NCI-H1105 (cell line): Measurements from ENCODE around the gene NMNAT2.

ENCODE experiments used
- DNase-seq: peaks from one replicate; lab custom pipeline; 2025; lab: John Stamatoyannopoulos, UW

The NMNAT2 gene

DNA sequence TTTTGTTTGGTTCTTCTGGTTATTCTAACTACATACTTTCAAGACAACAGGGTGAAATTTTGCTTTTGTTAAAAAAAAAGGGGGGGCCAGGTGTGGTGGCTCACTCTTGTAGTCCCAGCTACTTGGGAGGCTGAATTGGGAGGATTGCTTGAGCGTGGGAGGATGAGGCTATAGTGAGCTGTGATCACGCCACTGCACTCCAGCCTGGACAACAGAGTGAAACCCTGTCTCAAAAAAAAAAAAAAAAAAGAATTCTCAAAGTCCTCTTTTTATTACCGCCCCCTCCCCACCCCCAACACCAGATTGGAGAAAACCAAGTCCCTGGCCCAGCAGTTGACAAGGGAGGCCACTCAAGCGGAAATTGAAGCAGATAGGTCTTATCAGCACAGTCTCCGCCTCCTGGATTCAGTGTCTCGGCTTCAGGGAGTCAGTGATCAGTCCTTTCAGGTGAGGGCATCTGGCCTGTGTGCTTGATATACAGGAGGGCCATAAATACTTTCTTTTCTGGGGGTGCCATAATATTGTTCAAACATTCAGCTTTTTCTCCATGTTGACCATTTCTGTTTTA, 181.9 kb downstream of the NMNAT2 start:
- no peak for DNase-seq

- DNase-seq = no peak
These were observed 182.7 kb downstream of the NMNAT2 start for GRCh38 chr1:183235503-183235902.

GRCh38 chr1:183234660-183235476, 183.3 kb downstream of the NMNAT2 start:
- DNase-seq = peak; percentile 22

- no peak for DNase-seq
These were observed 185.1 kb downstream of the NMNAT2 start for GRCh38 chr1:183233113-183233512.

DNA sequence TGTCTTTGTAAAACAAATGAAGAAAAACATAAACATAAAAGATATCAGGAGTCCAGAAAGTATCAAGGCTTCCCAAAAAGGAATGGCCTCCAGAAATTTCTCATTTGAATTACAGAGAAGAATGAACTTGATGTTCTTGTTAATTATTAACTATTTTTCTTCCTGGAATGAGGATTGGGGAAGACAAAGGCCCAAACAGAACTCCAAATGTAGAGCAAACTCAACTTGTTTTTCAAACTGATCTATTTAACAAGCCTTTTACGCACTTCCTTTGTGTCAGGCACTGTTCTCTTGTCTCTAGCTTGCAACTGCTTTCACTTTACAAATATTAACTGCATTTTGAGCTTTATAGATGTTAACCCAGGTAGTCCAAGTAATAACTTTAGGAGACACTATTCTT, 186.6 kb downstream of the NMNAT2 start:
- DNase-seq = no peak

GRCh38 chr1:183230413-183230812, 187.8 kb downstream of the NMNAT2 start:
- DNase-seq = no peak

DNA sequence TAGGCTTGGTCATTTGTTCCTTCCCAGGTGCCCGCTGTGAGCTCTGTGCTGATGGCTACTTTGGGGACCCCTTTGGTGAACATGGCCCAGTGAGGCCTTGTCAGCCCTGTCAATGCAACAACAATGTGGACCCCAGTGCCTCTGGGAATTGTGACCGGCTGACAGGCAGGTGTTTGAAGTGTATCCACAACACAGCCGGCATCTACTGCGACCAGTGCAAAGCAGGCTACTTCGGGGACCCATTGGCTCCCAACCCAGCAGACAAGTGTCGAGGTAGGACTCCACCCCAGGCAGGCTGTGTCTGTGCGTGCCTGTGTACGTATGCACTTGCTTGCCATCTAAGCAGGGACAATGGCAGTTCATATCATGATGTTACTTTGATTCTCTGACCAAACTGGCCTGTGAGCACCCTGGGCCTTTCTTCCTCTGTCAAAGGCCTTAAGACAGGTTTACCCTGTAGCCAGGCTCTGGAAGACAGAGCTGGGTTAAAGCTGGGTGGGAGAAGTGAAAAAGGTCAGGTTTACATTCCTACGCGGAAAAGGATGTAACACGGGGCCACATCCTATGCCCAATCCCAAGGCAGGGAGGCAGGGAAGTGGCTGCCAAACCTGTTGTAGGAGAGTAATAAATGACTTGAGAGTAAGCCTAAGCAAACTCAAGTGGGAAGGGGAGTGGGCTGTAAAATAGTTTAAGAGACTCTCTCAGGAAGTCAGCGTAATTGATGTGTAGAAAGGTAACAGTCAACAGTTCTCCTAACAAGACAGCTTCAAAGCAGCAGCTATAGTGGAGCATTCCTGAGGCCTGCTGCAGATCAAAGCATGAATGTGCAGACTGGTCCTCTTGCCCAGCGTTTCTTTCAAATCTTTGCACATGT, 189.6 kb downstream of the NMNAT2 start:
- DNase-seq = no peak

GRCh38 chr1:183227422-183228346, 190.5 kb downstream of the NMNAT2 start:
- DNase-seq = peak; percentile 22

DNA sequence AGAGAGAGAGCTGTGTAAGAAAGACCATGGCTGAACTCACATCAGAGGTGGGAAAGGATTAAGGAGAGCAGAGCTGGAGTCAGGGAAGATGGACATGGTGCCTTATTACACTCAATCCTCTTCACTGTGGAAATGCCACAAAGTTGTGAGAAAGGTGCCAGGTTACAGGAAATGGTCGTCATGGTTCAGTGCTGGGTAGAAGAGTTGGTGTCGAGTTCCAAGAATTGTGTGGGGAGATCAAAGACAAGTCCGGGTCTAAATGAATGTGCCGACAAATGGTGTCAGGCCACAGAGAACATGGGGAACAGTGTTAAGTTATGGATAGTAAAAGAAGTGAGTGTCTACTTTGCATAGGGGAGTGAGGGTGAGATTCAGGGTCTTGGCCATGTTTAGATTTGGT, 191.2 kb downstream of the NMNAT2 start:
- DNase-seq = no peak

DNA sequence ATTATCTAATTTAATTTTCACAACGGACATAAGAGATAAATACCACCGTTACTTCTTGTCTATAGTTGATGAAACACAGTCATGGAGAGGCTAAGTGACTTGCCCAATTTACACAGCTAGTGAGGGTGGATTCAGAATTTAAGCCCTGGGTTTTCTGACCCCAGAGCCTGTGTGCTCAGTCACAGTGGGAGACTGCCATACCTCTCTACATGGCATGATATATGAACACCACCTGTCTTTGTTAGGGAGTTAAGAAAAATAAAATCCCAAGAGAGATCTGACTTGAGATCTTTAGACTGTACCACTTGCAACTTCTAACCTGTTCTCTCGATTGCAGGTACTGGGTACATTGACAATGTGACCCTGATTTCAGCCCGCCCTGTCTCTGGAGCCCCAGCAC, 191.8 kb downstream of the NMNAT2 start:
- no peak for DNase-seq

DNA sequence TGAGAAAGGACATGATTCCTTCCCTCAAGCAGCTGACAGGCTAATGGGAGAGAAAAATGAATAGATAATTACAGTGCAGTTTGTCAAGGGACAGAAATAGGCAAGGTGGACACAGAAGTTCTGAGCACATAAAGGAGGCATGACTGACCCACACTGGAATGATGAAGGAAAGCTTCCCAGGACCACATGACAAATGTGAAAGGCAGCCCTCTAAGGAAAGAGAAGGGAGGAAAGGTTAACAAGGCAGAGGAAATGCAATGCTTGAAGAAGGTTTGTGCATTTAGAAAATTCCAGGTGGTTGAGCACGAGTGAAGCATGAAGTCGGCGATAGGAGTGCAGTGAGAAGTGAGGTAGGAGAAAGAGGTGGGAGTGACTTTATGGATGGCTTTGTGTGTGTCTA, 194.7 kb downstream of the NMNAT2 start:
- DNase-seq = no peak

- no peak for DNase-seq
These were observed 195.3 kb downstream of the NMNAT2 start for GRCh38 chr1:183222909-183223308.

- DNase-seq = no peak
These were observed 198.6 kb downstream of the NMNAT2 start for GRCh38 chr1:183219616-183220009.

GRCh38 chr1:183218971-183219615, 199.1 kb downstream of the NMNAT2 start:
- peak; percentile 63 for DNase-seq

- DNase-seq = peak; percentile 67
These were observed 200.1 kb downstream of the NMNAT2 start for GRCh38 chr1:183218027-183218618.

DNA sequence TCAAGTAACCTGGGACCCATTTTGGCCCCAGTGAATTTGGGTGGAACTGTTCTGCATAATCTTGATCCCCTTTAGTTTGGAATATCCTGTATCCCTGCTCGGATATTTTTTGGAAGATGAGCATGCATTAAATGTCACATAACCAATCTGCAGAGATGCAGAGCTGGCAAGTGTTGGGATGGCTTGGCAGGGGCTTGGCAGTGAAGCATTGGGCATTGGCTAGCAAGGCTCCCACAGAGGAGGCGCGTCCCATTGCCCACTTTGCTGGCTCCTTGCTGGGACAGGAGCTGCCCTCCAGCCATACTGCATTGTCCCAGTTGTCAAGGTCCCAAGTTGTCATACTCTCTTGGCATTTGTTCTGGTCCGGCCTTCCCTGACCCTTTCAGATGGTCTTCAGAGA, 202.2 kb downstream of the NMNAT2 start:
- DNase-seq = no peak

DNA sequence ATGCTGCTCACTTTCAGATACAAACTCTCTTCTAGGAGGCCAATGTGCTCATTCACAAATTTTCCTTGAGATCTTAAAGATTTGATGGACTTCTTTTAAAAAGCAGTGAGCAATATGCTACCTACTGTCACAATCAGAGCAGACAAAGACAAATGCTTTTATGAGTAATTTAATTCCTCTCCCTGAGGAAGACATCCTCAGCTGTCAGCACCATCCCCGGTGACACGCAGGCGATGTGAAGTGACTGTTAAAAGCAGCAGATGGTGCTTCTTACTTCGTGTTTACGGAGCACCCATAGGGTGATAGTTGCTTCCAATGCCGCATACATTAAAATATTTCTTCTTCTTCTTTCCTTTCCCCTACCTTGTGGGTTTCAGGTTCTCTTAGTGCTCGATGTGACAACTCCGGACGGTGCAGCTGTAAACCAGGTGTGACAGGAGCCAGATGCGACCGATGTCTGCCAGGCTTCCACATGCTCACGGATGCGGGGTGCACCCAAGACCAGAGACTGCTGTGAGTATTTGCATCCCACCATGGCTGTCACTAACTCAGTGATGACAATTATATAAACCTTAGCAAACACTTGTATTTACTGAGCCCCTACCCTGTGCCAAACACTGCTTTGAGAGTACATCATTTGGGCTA, 203.0 kb downstream of the NMNAT2 start:
- DNase-seq = no peak

DNA sequence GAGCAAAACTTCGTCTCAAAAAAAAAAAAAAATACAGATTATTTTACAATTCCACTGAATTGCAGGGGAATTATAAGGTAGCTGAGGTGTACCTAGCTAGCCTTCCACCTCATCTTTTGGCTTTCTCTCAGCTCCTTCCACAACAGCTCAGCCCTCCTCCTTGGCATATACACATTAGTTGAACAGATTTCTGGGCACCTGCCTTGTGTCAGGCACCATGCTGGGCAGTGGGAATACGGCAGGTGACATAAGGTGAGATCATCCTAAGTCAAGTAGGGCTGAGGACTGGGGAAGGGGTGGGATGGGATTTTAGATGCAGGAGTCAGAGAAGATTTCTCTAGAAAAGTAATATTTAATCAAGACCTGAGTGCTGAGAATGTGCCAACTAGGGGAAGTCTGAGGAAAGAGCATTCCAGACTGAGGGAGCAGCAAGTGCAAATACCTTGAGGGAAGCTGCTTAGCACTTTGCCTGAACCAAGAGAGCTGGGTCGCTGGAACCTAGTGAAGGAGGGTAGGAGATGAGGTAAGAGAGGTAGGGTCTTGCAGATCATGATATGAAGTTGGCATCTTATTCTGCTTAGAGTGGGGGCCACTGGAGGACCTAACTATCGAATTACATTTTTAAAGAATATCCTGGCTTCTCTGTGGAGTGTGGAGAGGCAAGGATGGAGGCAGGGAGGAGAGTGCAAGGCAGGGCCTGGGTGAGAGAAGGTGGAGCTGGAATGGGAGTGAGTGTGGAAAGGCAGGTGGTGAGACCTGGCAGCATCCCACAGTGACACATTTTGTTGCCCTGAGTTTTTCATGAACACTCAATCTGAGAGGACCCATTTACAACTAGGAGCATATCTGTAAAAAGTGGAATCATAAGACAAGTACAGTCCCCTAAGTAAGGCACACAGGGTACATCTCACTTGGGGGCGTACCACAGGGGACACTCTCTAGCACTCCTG, 203.9 kb downstream of the NMNAT2 start:
- no peak for DNase-seq

- no peak for DNase-seq
These were observed 205.3 kb downstream of the NMNAT2 start for GRCh38 chr1:183212870-183213269.
